ENCODE results near the gene TNFRSF1A. TPM values are rescaled to one million over a fixed set of nuclear protein-coding genes. Genes with fewer than 3 reads are reported as not detected.
A peak's percentile ranks its signal among the peaks of the same experiment; 100 is the strongest.

Gene TNFRSF1A
- total RNA-seq, 1 donor from 2014 or later = 21.8 TPM

GRCh38 chr12:6313326-6313940 is 28.4 kb downstream of the TNFRSF1A start:
- no peaks in the 10 kb centered on the region for H3K79me2 ChIP-seq (ENCODE audit: low read depth)
- H3K9ac ChIP-seq = no peak overlapping the region
- peaks cover 17% of the 10 kb centered on the region for H3K4me1 ChIP-seq
- no peak for DNase-seq (ENCODE audit: low spot score)
- Mint-ChIP-seq H3K9me3 (no peaks in the 10 kb centered on the region), H3K27me3 (ENCODE audit: insufficient read depth, low read depth) (peaks cover 10% of the 10 kb centered on the region), H3K36me3 (no peaks in the 10 kb centered on the region), H3K4me1 (peaks cover 32% of the 10 kb centered on the region), H3K27ac (peak overlapping the region; percentile 74), H3K4me3 (no peak overlapping the region)
- no peak overlapping the region for H3K27ac ChIP-seq
- peaks cover 35% of the 10 kb centered on the region for H3K27me3 ChIP-seq
- no peak overlapping the region for H3K4me2 ChIP-seq
- H3K9me3 ChIP-seq (ENCODE audit: low read depth) = no peaks in the 10 kb centered on the region
- TF ChIP-seq EZH2 (IDR thresholded peaks at IDR 0.05) (no peak), CTCF (IDR thresholded peaks at IDR 0.05) (no peak), EZH2phosphoT487 (IDR thresholded peaks at IDR 0.05) (no peak)
- H3F3A ChIP-seq (ENCODE audit: low read depth) = peaks cover 3% of the 10 kb centered on the region
- H3K36me3 ChIP-seq = no peaks in the 10 kb centered on the region
- H2AFZ ChIP-seq (replicated peaks) = no peak overlapping the region
- no peak overlapping the region for H3K4me3 ChIP-seq
- no peaks in the 10 kb centered on the region for H4K20me1 ChIP-seq (ENCODE audit: low read depth)

- TF ChIP-seq CTCF (IDR thresholded peaks at IDR 0.05) (no peak), EZH2phosphoT487 (IDR thresholded peaks at IDR 0.05) (no peak), EZH2 (IDR thresholded peaks at IDR 0.05) (no peak)
- H3K36me3 ChIP-seq = no peaks in the 10 kb centered on the region
- no peaks in the 10 kb centered on the region for H3K79me2 ChIP-seq (ENCODE audit: low read depth)
- no peak overlapping the region for H3K4me2 ChIP-seq
- Mint-ChIP-seq H3K27me3 (ENCODE audit: insufficient read depth, low read depth) (peaks cover 11% of the 10 kb centered on the region), H3K36me3 (no peaks in the 10 kb centered on the region), H3K9me3 (no peaks in the 10 kb centered on the region), H3K4me1 (peaks cover 30% of the 10 kb centered on the region), H3K4me3 (no peak overlapping the region), H3K27ac (no peak overlapping the region)
- peaks cover 17% of the 10 kb centered on the region for H3K4me1 ChIP-seq
- no peak overlapping the region for H3K27ac ChIP-seq
- H4K20me1 ChIP-seq (ENCODE audit: low read depth) = no peaks in the 10 kb centered on the region
- peak; percentile 67 for DNase-seq (ENCODE audit: low spot score)
- peaks cover 3% of the 10 kb centered on the region for H3F3A ChIP-seq (ENCODE audit: low read depth)
- H3K9ac ChIP-seq = no peak overlapping the region
- peak overlapping the region; percentile 80 for H2AFZ ChIP-seq (replicated peaks)
- H3K4me3 ChIP-seq = no peak overlapping the region
- H3K27me3 ChIP-seq = peaks cover 36% of the 10 kb centered on the region
- H3K9me3 ChIP-seq (ENCODE audit: low read depth) = no peaks in the 10 kb centered on the region
These were observed 29.1 kb downstream of the TNFRSF1A start for GRCh38 chr12:6312529-6313325.

- Histone ChIP-seq H3K27me3 (peaks cover 36% of the 10 kb centered on the region), H3K4me3 (no peak overlapping the region), H3K9ac (no peak overlapping the region), H3K4me2 (no peak overlapping the region), H3K79me2 (ENCODE audit: low read depth) (no peaks in the 10 kb centered on the region), H3K9me3 (ENCODE audit: low read depth) (no peaks in the 10 kb centered on the region), H3K27ac (no peak overlapping the region), H2AFZ (replicated peaks) (no peak overlapping the region), H3F3A (ENCODE audit: low read depth) (peaks cover 3% of the 10 kb centered on the region), H3K36me3 (no peaks in the 10 kb centered on the region), H3K4me1 (peaks cover 11% of the 10 kb centered on the region), H4K20me1 (ENCODE audit: low read depth) (no peaks in the 10 kb centered on the region)
- Mint-ChIP-seq H3K27me3 (ENCODE audit: insufficient read depth, low read depth) (peaks cover 10% of the 10 kb centered on the region), H3K36me3 (no peaks in the 10 kb centered on the region), H3K27ac (no peak overlapping the region), H3K4me3 (peak overlapping the region; percentile 27), H3K4me1 (peaks cover 25% of the 10 kb centered on the region), H3K9me3 (no peaks in the 10 kb centered on the region)
- no peak for DNase-seq (ENCODE audit: low spot score)
- TF ChIP-seq CTCF (IDR thresholded peaks at IDR 0.05) (no peak), EZH2 (IDR thresholded peaks at IDR 0.05) (no peak), EZH2phosphoT487 (IDR thresholded peaks at IDR 0.05) (no peak)
These were observed 29.9 kb downstream of the TNFRSF1A start for GRCh38 chr12:6311822-6312528.

All from neural progenitor cell (in vitro differentiated cells).